Right kidney (tissue), 1 donor: ENCODE data around the gene FBXW4.
A peak's percentile ranks its signal among the peaks of the same experiment; 100 is the strongest.

Experiments
- DNase-seq: peaks from one replicate; pipeline ENCODE4 v3.0.0-alpha.2; 2016

The FBXW4 gene

DNA sequence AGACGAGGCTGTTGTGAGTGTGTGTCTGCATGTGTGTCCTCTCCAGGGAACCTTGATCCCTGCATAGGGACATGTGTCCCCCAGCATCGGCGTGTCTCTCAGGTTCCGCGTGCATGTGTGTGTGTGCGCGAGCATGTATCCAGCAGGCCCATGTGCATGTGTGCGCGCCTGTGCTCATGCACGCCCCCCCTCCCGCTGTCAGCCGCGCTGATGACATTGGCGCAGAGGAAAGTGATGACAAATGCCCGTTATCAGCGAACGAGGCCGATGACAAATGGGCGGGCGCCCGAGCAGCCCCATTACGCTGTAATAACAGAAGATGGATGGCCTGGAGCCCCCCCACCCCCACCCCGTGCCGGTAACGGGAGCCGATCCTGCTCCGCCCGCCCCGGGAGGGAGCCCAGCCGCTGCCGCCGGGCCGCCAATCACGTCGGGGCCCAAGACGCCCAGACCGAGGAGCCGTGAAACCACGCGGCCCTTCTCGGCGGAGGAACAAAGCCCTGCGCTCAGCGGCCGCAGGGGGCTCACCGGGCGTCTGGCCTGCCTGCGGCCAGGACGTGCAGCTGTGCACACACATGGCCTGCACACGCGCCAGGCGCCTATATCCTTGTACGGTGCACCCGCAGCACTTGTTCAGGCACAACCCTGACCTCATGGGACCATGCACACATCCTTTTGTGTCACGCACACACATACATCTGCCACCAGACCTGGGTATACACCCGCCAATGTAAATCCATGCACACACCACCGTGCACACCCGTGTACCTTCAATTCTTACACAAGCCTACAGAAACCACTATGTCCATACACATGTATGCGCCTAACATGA is 128.4 kb downstream of the FBXW4 start:
- peak; percentile 44 for DNase-seq

DNA sequence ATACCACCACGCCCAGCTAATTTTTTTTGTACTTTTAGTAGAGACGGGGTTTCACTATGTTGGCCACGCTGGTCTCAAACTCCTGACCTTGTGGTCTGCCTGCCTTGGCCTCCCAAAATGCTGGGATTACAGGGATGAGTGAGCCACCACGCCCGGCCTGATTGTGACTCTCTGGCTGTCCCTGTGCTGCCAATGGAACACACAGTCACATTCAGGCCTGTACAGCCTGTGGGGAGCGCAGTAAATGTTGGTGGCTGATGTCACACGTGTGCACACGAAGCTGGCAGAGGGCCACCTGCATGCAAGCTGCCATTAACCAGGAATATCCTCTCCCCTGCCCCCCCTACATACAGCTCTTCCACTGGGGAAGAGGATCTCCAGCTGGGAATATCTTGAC is 129.0 kb downstream of the FBXW4 start:
- DNase-seq = no peak

DNA sequence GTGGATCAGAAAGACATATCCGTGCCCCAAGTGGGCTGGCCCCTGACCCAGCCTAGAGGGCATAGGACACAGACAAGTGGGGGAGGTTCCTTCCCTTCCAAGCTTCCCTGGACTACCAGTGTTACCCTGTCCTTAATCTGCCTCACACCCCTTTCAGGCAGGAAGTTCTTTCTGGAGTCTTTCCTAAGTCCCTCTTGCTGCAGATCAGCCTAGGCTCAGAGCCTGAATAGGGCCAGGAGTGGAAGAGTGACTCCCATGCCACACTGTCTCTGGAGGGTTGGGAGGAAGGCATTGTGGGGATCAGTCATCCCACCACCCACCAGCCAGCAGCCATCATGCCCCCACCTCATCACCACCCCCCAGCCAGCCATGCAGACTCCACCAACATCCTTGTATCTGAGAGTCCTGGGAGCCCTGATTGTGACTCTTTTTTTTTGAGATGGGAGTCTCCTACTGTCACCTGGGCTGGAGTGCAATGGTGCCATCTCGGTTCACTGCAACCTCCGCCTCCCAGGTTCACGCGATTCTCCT is 129.5 kb downstream of the FBXW4 start:
- DNase-seq = no peak

DNA sequence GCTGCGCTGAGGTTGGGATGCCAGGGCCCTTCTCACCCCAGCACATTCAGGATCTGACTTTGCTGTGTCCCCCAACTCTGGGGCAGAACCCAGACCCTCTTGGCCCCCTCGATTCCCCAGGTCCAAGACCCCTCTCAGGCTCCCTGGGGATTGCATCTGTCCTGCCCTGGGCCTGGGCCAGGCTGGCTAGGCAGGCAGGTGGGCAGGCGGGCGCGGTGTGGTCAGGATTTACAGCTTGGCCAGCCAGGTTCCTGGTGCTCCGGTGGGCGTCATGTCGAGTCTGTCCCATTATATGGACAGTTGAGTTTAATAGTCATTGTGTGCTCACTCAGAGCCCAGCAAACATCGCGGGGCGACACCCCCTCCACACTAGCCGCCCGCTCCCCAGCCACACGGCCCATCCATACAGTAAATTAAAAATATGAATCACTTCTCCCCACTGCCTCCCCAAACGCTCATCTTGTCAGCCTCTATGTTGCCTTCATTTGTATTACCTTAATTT is 130.4 kb downstream of the FBXW4 start:
- DNase-seq = no peak

DNA sequence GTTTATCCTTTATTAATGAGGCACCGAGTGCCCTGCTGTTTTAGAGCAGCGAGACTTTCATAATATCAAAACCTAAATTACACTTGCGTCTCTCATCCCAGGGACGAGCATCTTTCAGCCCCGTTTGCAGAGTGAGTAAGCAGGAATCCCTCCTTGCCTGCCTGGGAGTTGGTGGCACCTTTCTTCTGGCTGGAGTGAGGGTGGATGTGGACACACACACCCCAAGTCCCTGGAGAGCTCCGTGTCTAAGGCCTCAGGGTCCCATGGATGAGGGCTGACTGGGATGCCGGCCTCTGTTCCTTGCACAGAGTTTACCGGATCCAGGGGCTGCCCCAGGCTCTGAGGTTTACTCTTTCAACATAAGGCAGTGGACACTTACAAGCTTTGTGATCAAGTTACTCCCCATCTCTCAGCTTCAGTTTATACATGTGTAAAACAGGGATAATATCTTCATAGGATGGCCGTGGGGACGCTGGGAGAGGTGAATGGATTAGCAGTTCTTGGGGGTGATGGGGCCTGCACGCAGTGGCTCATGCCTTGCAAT is 131.4 kb downstream of the FBXW4 start:
- DNase-seq = no peak

DNA sequence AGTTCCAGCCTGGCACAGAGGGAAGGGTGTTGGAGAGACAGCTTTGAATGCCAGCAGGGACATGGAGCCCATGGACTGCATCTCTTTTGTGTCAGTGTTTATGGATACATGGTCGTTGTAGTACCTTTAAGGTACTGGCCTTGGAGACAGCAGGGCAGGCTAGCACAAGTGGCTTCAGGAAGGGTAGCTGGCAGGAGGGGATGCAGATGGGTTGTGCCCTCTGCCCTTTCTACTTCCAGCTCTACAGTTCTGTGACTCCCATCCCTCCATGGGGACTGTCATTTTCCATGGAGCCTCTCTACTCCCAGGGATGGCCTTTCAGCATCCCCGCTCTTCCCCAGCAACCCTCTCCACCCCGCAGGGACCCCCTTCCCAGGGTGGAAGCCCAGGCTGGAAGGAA is 132.0 kb downstream of the FBXW4 start:
- DNase-seq = no peak

DNA sequence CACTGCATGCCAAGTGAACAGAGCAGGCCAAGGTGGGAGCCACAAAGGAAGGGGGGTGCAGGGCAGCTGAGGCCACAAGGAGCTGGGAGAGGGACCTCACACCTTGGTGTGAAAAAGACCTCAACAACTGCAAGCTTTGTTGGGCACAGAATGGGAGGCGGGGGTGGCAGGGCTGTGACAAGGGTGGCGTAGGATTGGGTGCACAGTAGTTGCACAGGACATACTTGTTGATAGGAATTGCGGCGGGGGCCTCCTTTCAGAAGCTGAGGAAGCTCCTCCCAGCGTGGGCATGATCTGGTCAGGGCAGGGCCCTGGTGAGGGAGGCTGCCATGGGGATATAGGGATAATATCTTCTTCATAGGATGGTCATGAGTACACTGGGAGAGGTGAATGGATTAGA is 132.7 kb downstream of the FBXW4 start:
- no peak for DNase-seq

DNA sequence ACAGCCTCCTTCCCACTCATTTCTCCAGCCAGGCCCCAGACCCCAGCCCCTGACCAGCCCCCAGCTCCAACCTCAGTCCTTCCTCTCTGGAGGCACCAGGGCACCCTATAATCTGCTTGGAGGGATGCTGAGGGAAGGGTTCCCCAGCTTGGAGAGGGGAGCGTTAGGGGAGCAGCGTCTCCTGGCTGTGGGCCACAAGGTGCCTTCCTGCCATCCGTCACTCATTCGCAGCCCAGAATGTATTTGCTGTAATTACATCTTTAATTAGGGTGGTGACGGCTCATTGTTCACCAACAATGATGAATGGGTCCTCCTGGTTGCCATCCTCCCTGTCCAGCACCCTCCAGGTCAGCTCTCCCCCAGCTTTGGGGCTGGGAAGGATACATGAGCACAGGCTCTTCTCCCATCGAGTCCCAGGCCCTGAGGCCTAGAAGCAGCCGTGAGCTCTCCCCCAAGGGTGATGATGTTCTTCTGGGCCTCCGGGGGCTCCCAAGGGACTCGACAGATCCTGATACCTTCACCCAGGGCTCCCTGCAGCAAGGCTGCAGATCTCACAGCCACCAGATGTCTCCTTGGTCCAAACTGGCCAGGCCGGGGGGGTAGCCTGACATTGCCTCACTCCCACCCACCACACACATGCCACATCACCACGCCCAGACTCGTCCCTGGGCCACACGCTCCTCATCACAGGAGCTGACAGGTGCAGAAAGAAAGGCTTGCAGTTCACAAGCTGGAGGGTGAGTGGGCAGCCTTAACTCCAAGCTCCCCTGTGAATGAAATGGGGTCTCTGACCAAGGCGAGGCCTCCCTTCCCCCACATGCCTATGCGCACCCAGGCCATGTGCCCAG is 133.7 kb downstream of the FBXW4 start:
- no peak for DNase-seq
